CD4-positive, alpha-beta T cell (primary cell): ENCODE measurements around the gene FFAR2. TPM values are rescaled to one million over a fixed set of nuclear protein-coding genes. Genes with fewer than 3 reads are reported as not detected.

Experiments used
- ATAC-seq: fragments of 200-7000 bp; cut with Tn5 transposase; one replicate; pipeline ENCODE4 v1.10.0; 2022; ENCODE audit warnings: mild to moderate bottlenecking; ENCODE audit not compliant: poor library complexity
- CTCF ChIA-PET: fragments of 350-600 bp; sonication (Branson Sonifier 250); formaldehyde crosslinking; loops from one replicate; lab custom pipeline; 2021; ENCODE audit warnings: antibody characterized with exemption, inconsistent platforms; lab: Charles Lee
- POLR2A ChIA-PET: fragments of 350-600 bp; sonication (Branson Sonifier 250); formaldehyde crosslinking; loops from one replicate; lab custom pipeline; 2021; ENCODE audit warnings: antibody characterized with exemption, inconsistent platforms; lab: Charles Lee
- DNase-seq, 14 experiments: peaks; one replicate each; pipeline ENCODE4 v3.0.0-alpha.2; 2013 to 2020; ENCODE audit warnings: mixed read lengths in 2 of 14
- H3K27ac ChIP-seq, 2 donors: one replicate each; pipeline versions ENCODE4 v1.5.1 to v1.7.0; 2013; ENCODE audit warnings: low read length in 2 of 2, low read depth in 1 of 2, mild to moderate bottlenecking in 1 of 2
- H3K27me3 ChIP-seq, 2 experiments: 1 replicate in 1 of 2; 2 replicates in 1 of 2; pipeline versions ENCODE4 v1.6.1 to v1.7.0; 2013; ENCODE audit warnings: low read length in 2 of 2, control low read depth in 1 of 2, mild to moderate bottlenecking in 1 of 2, moderate library complexity in 1 of 2; ENCODE audit not compliant: insufficient read depth in 2 of 2, control insufficient read depth in 1 of 2
- H3K36me3 ChIP-seq: one replicate; pipeline ENCODE4 v1.6.1; 2013; ENCODE audit warnings: low read length, control low read depth; ENCODE audit not compliant: insufficient read depth
- H3K4me1 ChIP-seq: one replicate; pipeline ENCODE4 v1.6.1; 2013; ENCODE audit warnings: low read length, control low read depth; ENCODE audit not compliant: insufficient read depth
- H3K4me3 ChIP-seq: one replicate; pipeline ENCODE4 v1.5.1; 2013; ENCODE audit warnings: mild to moderate bottlenecking, low read length, moderate library complexity
- H3K9me3 ChIP-seq, 2 experiments: 1 replicate in 1 of 2; 2 replicates in 1 of 2; pipeline versions ENCODE4 v1.6.1 to v1.7.0; 2013; ENCODE audit warnings: low read length in 2 of 2, mild to moderate bottlenecking in 2 of 2, control low read depth in 1 of 2, moderate library complexity in 1 of 2; ENCODE audit not compliant: control insufficient read depth in 1 of 2, insufficient read depth in 1 of 2
- H3K27ac Mint-ChIP-seq: one replicate; pipeline ENCODE4 v1.8.0; 2020; ENCODE audit warnings: mixed read lengths
- H3K27me3 Mint-ChIP-seq: one replicate; pipeline ENCODE4 v1.8.0; 2021; ENCODE audit warnings: mixed read lengths
- H3K36me3 Mint-ChIP-seq: one replicate; pipeline ENCODE4 v1.8.0; 2021; ENCODE audit warnings: low read depth, mixed read lengths
- H3K4me1 Mint-ChIP-seq: one replicate; pipeline ENCODE4 v1.8.0; 2021; ENCODE audit warnings: low read depth, mixed read lengths
- H3K4me3 Mint-ChIP-seq: one replicate; pipeline ENCODE4 v1.8.0; 2020; ENCODE audit warnings: mild to moderate bottlenecking, mixed read lengths
- H3K9me3 Mint-ChIP-seq: one replicate; pipeline ENCODE4 v1.8.0; 2020; ENCODE audit warnings: mixed read lengths
- CTCF ChIP-seq: fragments of 200-600 bp; IDR thresholded peaks from one replicate; pipeline ENCODE4 v1.8.0; 2022; ENCODE audit warnings: antibody characterized with exemption, mild to moderate bottlenecking
- intact Hi-C, 2 experiments: fragments of 100-400 bp; cut with DNase I in 1 of 2; cut with micrococcal nuclease in 1 of 2; formaldehyde crosslinking; loops; one replicate each; pipeline versions ENCODE4 v1.15.1 to v1.9.0; 2023 to 2025; cut with DNase I, micrococcal nuclease
- total RNA-seq, 174 experiments: library from RNA in 2 of 174; stranded (reverse) in 2 of 174; gene quantifications; one replicate each; pipeline ENCODE4 v1.2.3 and lab custom pipeline; 2021 to 2026

Gene FFAR2
- total RNA-seq, 2 experiments from 2014 or later = 0.41 TPM; not detected in 1

GRCh38 chr19:35495107-35496064, 47.3 kb downstream of the FFAR2 start:
- H3K36me3 Mint-ChIP-seq = no peaks in the 10 kb centered on the region
- Histone ChIP-seq H3K9me3 (no peaks in the 10 kb centered on the region), H3K36me3 (no peaks in the 10 kb centered on the region), H3K27me3 (peaks cover 0 to 2% of the 10 kb centered on the region in 2 experiments), H3K4me1 (peaks cover 10% of the 10 kb centered on the region), H3K27ac (no peak overlapping the region), H3K4me3 (no peak overlapping the region)
- peak; percentile 100 for ATAC-seq
- DNase-seq = peak; percentile 46 to 82 (median 58)
- ChIA-PET POLR2A (interaction anchor here (1.0 to 1.4 kb wide), 4 partner anchors 15 to 143 kb away, joined by 3 to 6 read pairs (median 4); no protein-coding TSS in a partner anchor), CTCF (interaction anchor here (0.7 to 1.5 kb wide), 13 partner anchors 9 to 260 kb away, joined by 3 to 12 read pairs (median 4); partner anchors contain the start of gene FFAR1)
- no peak overlapping the region for H3K4me3 Mint-ChIP-seq
- intact Hi-C loops = loop anchor here (1.0 to 5.0 kb wide), 4 partner anchors 143 to 429 kb away; no protein-coding TSS in a partner anchor
- H3K27me3 Mint-ChIP-seq = peaks cover 15% of the 10 kb centered on the region
- no peak overlapping the region for H3K27ac Mint-ChIP-seq
- H3K4me1 Mint-ChIP-seq = peaks cover 8% of the 10 kb centered on the region
- no peaks in the 10 kb centered on the region for H3K9me3 Mint-ChIP-seq
- TF ChIP-seq CTCF = peak; percentile 91

DNA sequence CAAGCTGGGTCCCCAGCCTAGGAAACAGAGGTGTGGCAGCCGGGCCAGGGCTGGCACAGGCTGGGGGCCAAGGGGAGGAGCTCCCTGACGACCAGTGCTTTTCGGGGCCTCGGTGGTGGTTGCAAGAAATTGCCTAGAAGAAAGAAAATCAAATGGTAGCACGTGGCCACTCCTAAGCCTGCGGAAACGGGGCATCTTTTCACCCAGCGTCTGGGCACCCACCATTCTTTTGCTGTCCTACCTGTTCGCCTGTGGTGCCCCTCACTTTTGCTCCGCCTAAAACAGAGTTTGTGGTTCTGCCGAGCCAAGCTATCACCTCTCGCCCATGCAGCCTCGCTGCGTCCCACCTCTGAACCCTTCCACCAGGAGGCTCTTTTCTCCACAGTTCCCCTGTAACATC, 49.3 kb downstream of the FFAR2 start:
- Mint-ChIP-seq H3K4me3 (no peak overlapping the region), H3K36me3 (no peaks in the 10 kb centered on the region), H3K9me3 (no peaks in the 10 kb centered on the region), H3K27ac (no peak overlapping the region), H3K4me1 (peaks cover 8% of the 10 kb centered on the region), H3K27me3 (peaks cover 10% of the 10 kb centered on the region)
- Histone ChIP-seq H3K4me1 (peaks cover 14% of the 10 kb centered on the region), H3K9me3 (no peaks in the 10 kb centered on the region), H3K27me3 (no peaks in the 10 kb centered on the region), H3K36me3 (no peaks in the 10 kb centered on the region), H3K4me3 (no peak overlapping the region), H3K27ac (no peak overlapping the region)
- intact Hi-C loops = loop anchor here in 1 of 2 experiments (5.0 kb wide), 1 partner anchor 225 kb away; no protein-coding TSS in a partner anchor
- no peak for DNase-seq
- CTCF ChIA-PET = interaction anchor here (1.9 kb wide), 1 partner anchor 13 kb away, joined by 6 read pairs; no protein-coding TSS in a partner anchor
- no peak for TF ChIP-seq CTCF
- no peak for ATAC-seq
- POLR2A ChIA-PET = no interaction called here

GRCh38 chr19:35498220-35498619, 50.2 kb downstream of the FFAR2 start:
- Mint-ChIP-seq H3K36me3 (no peaks in the 10 kb centered on the region), H3K9me3 (no peaks in the 10 kb centered on the region), H3K27ac (no peak overlapping the region), H3K4me1 (peaks cover 8% of the 10 kb centered on the region), H3K27me3 (peaks cover 8% of the 10 kb centered on the region), H3K4me3 (no peak overlapping the region)
- H3K4me1 ChIP-seq = peaks cover 14% of the 10 kb centered on the region
- ChIA-PET POLR2A (no interaction called here), CTCF (interaction anchor here (1.9 kb wide), 1 partner anchor 12 kb away, joined by 6 read pairs; no protein-coding TSS in a partner anchor)
- no peak for ATAC-seq
- no peaks in the 10 kb centered on the region for H3K9me3 ChIP-seq
- intact Hi-C loops = loop anchor here in 1 of 2 experiments (5.0 kb wide), 1 partner anchor 226 kb away; no protein-coding TSS in a partner anchor
- no peak for TF ChIP-seq CTCF
- H3K27ac ChIP-seq = no peak overlapping the region
- no peaks in the 10 kb centered on the region for H3K36me3 ChIP-seq
- H3K4me3 ChIP-seq = no peak overlapping the region
- peaks cover 0 to 2% of the 10 kb centered on the region in 2 experiments for H3K27me3 ChIP-seq
- no peak for DNase-seq
